Measurements from ENCODE around the gene CMC2. TPM values are rescaled to one million over a fixed set of nuclear protein-coding genes. Genes with fewer than 3 reads are reported as not detected.

The CMC2 gene
- total and polyA plus RNA-seq, 9 of the 15 experiments (the other 6 are each of a cell fraction or from before 2014, with no cell fraction given), result 122 to 501 (median 172) TPM

DNA sequence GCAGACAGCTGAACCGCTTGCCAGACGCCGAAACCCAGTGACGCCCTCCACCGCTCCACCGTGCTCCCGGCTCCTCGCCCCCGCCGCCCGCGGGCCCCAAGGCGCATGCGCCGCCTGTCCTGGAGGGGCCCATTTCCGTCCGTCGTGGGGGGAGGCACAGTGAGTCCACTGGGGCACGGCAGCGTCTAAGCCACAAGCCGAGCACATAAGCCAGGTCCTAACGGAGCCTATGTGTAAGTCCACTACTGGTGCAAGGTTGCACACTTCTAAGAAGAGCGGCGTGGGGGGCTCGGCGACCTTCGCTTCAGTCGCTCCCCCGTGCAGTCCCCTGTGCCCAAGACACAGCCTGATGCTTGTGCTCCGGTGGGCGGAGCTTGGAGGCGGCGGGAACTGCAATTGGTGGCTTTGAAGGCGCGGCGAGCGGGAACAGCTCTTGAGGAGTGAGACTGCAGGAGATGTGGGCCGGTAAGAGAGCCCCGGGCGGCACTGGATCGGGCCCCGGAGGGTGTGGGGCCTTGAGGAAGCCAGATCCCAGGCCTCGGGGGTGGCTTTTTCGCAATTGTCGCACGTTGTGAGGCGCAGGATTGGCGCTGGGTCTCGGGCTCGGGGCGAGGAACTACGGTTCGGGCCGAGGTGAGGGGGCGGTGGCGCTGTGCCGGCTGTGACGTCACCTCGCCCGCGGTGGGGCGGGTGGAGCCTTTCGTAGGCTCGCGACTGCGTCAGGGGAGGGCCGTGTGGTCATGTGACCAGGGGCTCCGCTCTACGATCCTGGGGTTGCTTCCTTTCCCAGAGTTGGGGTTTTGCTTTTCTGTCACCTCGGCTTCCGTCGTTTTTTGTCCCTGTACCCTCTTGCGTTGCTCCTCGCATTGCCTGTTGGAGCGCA is at the start of gene CMC2, which contains the start of gene CENPN (continued):
- no peak; the same call in none of the 2 replicates for TF ChIP-seq AFF4 (CRISPR knock-in tag; IDR thresholded peaks at IDR 0.05)
- TF ChIP-seq KAT2B (IDR thresholded peaks at IDR 0.05; ENCODE audit: low read depth, low read length), result no peak
- 0 out of 2 replicates have a peak, but pooled peaks have one; percentile 27 for TF ChIP-seq ZNF57 (CRISPR knock-in tag; IDR thresholded peaks at IDR 0.05)
- peak; percentile 95 for TF ChIP-seq L3MBTL2 (IDR thresholded peaks at IDR 0.05)
- peak; percentile 93; the same call in 1 of the 2 replicates for TF ChIP-seq NKRF (IDR thresholded peaks at IDR 0.05; ENCODE audit: borderline replicate concordance)
- TF ChIP-seq, protein P1, sequence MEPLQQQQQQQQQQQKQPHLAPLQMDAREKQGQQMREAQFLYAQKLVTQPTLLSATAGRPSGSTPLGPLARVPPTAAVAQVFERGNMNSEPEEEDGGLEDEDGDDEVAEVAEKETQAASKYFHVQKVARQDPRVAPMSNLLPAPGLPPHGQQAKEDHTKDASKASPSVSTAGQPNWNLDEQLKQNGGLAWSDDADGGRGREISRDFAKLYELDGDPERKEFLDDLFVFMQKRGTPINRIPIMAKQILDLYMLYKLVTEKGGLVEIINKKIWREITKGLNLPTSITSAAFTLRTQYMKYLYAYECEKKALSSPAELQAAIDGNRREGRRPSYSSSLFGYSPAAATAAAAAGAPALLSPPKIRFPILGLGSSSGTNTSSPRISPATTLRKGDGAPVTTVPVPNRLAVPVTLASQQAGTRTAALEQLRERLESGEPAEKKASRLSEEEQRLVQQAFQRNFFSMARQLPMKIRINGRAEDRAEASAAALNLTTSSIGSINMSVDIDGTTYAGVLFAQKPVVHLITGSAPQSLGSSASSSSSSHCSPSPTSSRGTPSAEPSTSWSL (CRISPR knock-in tag; IDR thresholded peaks at IDR 0.05; ENCODE audit: borderline replicate concordance), result peak; percentile 75; the same call in 1 of the 2 replicates
- TF ChIP-seq, protein P2, sequence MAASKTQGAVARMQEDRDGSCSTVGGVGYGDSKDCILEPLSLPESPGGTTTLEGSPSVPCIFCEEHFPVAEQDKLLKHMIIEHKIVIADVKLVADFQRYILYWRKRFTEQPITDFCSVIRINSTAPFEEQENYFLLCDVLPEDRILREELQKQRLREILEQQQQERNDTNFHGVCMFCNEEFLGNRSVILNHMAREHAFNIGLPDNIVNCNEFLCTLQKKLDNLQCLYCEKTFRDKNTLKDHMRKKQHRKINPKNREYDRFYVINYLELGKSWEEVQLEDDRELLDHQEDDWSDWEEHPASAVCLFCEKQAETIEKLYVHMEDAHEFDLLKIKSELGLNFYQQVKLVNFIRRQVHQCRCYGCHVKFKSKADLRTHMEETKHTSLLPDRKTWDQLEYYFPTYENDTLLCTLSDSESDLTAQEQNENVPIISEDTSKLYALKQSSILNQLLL (CRISPR knock-in tag; IDR thresholded peaks at IDR 0.05; ENCODE audit: borderline replicate concordance), result 0 out of 2 replicates have a peak, but pooled peaks have one; percentile 5
- TF ChIP-seq ZFP36 (IDR thresholded peaks at IDR 0.05; ENCODE audit: low read depth, low read length, partially characterized antibody), result no peak
- peak in 1 of 2 experiments; percentile 100; a peak in 2 of 4 replicates for TF ChIP-seq NONO (IDR thresholded peaks at IDR 0.05; ENCODE audit: low read depth in 2 of 2, low read length in 1 of 2)
- no peak for TF ChIP-seq ZNF143 (CRISPR knock-in tag; IDR thresholded peaks at IDR 0.05)
- TF ChIP-seq MTA3 (IDR thresholded peaks at IDR 0.05; ENCODE audit: borderline replicate concordance), result peak; percentile 95
- TF ChIP-seq CCNT2 (IDR thresholded peaks at IDR 0.05; ENCODE audit: borderline replicate concordance, extremely low read depth, insufficient read length, low read depth, low read length), result peak; percentile 85
- TF ChIP-seq ZNF512 (tag; IDR thresholded peaks at IDR 0.05), result no peak
